GM12878 (cell line): ENCODE measurements around the gene BRD2. TPM values are rescaled to one million over a fixed set of nuclear protein-coding genes. Genes with fewer than 3 reads are reported as not detected.

ENCODE experiments used
- ATAC-seq: fragments of 200-7000 bp; cut with Tn5 transposase; 3 replicates; pipeline ENCODE4 v1.9.1; 2020; ENCODE audit warnings: mild to moderate bottlenecking, moderate library complexity
- BruUV-seq: library from RNA; stranded (reverse); fragments of 400-500 nt; replicated peaks from 2 replicates; lab custom pipeline; 2021; lab: Mats Ljungman, UMichigan
- CTCF ChIA-PET: fragments of 300-600 bp; sonication (Branson Sonifier 250); formaldehyde crosslinking; extraction: SDS; loops from one replicate; lab custom pipeline; 2021; ENCODE audit warnings: inconsistent platforms; lab: Yijun Ruan, JAX
- POLR2A ChIA-PET: fragments of 350-600 bp; formaldehyde crosslinking; extraction: SDS; loops from one replicate; lab custom pipeline; 2021; ENCODE audit warnings: inconsistent platforms; lab: Charles Lee
- RAD21 ChIA-PET: fragments of 300-600 bp; sonication (Branson Sonifier 250); formaldehyde crosslinking; loops from one replicate; lab custom pipeline; 2023; ENCODE audit warnings: antibody characterized with exemption; ENCODE audit not compliant: unreplicated experiment; lab: Charles Lee
- SMC1A ChIA-PET: fragments of 300-600 bp; sonication (Branson Sonifier 250); formaldehyde crosslinking; loops from one replicate; lab custom pipeline; 2023; ENCODE audit not compliant: unreplicated experiment, uncharacterized antibody; lab: Charles Lee
- DNase-seq: peaks from one replicate; pipeline ENCODE4 v3.0.0-alpha.2; 2011; ENCODE audit warnings: low read depth, low spot score
- FAIRE-seq: peaks from 3 replicates; lab custom pipeline; 2011; peaks lifted over from hg19 to GRCh38; lab: Jason Lieb, UNC
- H2AFZ ChIP-seq: 2 replicates; pipeline ENCODE4 v1.6.0; 2011; ENCODE audit warnings: low read depth, low read length, control low read depth; ENCODE audit not compliant: control insufficient read depth
- H3K27ac ChIP-seq: 2 replicates; pipeline ENCODE4 v1.5.1; 2011; ENCODE audit warnings: control low read depth; ENCODE audit not compliant: control insufficient read depth, insufficient read depth
- H3K27me3 ChIP-seq, 2 experiments: replicated peaks in 1 of 2; 2 replicates each; pipeline versions ENCODE4 v1.6.0 to v1.6.1; 2011; ENCODE audit warnings: low read length in 1 of 2; ENCODE audit not compliant: control insufficient read depth in 2 of 2, insufficient read depth in 2 of 2
- H3K36me3 ChIP-seq, 2 experiments: 2 replicates each; pipeline ENCODE4 v1.5.1; 2011; ENCODE audit warnings: low read length in 1 of 2; ENCODE audit not compliant: control insufficient read depth in 2 of 2, insufficient read depth in 2 of 2
- H3K4me1 ChIP-seq: 2 replicates; pipeline ENCODE4 v1.6.1; 2011; ENCODE audit warnings: mild to moderate bottlenecking, low read length, moderate library complexity, mixed read lengths; ENCODE audit not compliant: control insufficient read depth, insufficient read depth
- H3K4me2 ChIP-seq: 2 replicates; pipeline ENCODE4 v1.6.0; 2011; ENCODE audit warnings: control low read depth; ENCODE audit not compliant: control insufficient read depth, insufficient read depth
- H3K4me3 ChIP-seq: fragments of 200-600 bp; sonication (generic); 2 replicates; pipeline ENCODE4 v1.5.1; 2016
- H3K79me2 ChIP-seq: 2 replicates; pipeline ENCODE4 v1.6.0; 2011; ENCODE audit warnings: low read length; ENCODE audit not compliant: control insufficient read depth, insufficient read depth
- H3K9ac ChIP-seq: 2 replicates; pipeline ENCODE4 v1.8.0; 2011; ENCODE audit warnings: low read length, control low read depth, mixed read lengths; ENCODE audit not compliant: control insufficient read depth, insufficient read depth
- H3K9me3 ChIP-seq: replicated peaks from 3 replicates; pipeline ENCODE4 v1.5.1; 2011; ENCODE audit warnings: mild to moderate bottlenecking, low read length; ENCODE audit not compliant: control insufficient read depth, insufficient read depth
- H4K20me1 ChIP-seq: 2 replicates; pipeline ENCODE4 v1.6.0; 2011; ENCODE audit not compliant: control insufficient read depth, insufficient read depth
- MEF2B ChIP-seq: fragments of 450-650 bp; IDR thresholded peaks from 2 replicates; pipeline ENCODE4 v1.6.1; 2018; ENCODE audit warnings: mild to moderate bottlenecking, moderate library complexity; ENCODE audit not compliant: partially characterized antibody, poor library complexity, severe bottlenecking
- WRNIP1 ChIP-seq: IDR thresholded peaks from 2 replicates; pipeline ENCODE4 v1.6.1; 2011; ENCODE audit warnings: low read depth, low read length, improper control_type of control experiment, borderline replicate concordance
- ZBED1 ChIP-seq: IDR thresholded peaks from 2 replicates; pipeline ENCODE4 v1.6.1; 2016; ENCODE audit warnings: borderline replicate concordance
- WGBS: methylation state at CpG from one replicate; pipeline ENCODE4 v1.1.6; 2016; ENCODE audit warnings: low lambda C conversion rate; ENCODE audit not compliant: insufficient replicate concordance, insufficient coverage; ENCODE audit errors: missing lambda C conversion rate; 5-methylcytosine and 5-hydroxymethylcytosine counted together
- in situ Hi-C: fragments of 300-500 bp; cut with MboI; formaldehyde crosslinking; loops from 9 replicates; pipeline ENCODE4 v1.14.3; 2018; ENCODE audit warnings: mixed read lengths
- intact Hi-C: fragments of 100-400 bp; cut with micrococcal nuclease; formaldehyde crosslinking; loops from one replicate; pipeline ENCODE4 v1.14.2; 2022; ENCODE audit not compliant: unreplicated experiment
- polyA plus RNA-seq, 11 experiments: library from polyadenylated mRNA; depleted of rRNA in 4 of 11; unstranded in 6 of 11; stranded (reverse) in 5 of 11; fragments of >200 nt; fragmentation: Nextera tagmentation in 4 of 11; fragmentation: Illumina TruSeq in 1 of 11; extraction: Ambion mirVana in 4 of 11; extraction: Trizol in 1 of 11; gene quantifications; 1 replicate in 1 of 11; 2 replicates in 10 of 11; pipeline versions ENCODE4 v1.2.1 to v1.2.3, GENCODE V29; 2011 to 2016; ENCODE audit warnings: inconsistent platforms in 2 of 11, missing spikeins in 2 of 11, low read depth in 1 of 11
- total RNA-seq, 4 experiments: library from RNA; depleted of rRNA in 3 of 4; stranded (reverse); fragments of >200 nt in 3 of 4; fragmentation: Illumina TruSeq in 1 of 4; extraction: Trizol in 1 of 4; gene quantifications; 2 replicates each; pipeline versions ENCODE4 v1.2.1 to v1.2.3, GENCODE V29; 2013 to 2021

Gene BRD2
- total and polyA plus RNA-seq, 10 of the 15 experiments (the other 5 are each of a cell fraction or from before 2014, with no cell fraction given), result 32.2 to 239 (median 139) TPM

DNA sequence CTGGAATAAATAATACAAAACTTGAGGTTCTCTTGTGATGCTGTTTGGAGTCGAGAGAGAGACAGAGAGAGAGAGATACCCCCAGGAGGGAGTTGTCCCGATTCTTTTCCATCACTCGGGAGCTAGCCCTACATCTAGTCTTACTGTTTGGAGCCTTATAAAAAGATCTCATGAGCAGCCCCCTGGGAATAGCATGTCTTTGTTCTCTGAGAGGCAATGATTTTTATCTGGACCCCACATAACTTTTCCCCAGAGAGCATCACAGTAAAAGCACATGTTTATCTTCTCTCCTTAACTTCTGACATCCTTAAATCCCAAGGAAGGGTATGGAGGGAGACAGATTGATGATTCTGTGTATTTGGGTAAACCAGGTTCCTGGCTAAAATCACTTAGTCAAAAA lies 61.9 kb downstream of the BRD2 start:
- SMC1A ChIA-PET, result interaction anchor here (0.6 to 10.7 kb wide), 9 partner anchors 10 to 77 kb away, joined by 3 to 176 read pairs (median 10); partner anchors contain the start of genes HLA-DMA, HLA-DPA1 and HLA-DPB1
- ATAC-seq (no peak), FAIRE-seq (no peak), DNase-seq (no peak)
- RAD21 ChIA-PET, result interaction anchor here (0.8 to 10.1 kb wide), 10 partner anchors 14 to 142 kb away, joined by 3 to 172 read pairs (median 8); partner anchors contain the start of genes HLA-DPA1 and HLA-DPB1
- POLR2A ChIA-PET, result interaction anchor here (0.5 to 10.2 kb wide), 12 partner anchors 13 to 783 kb away, joined by 3 to 330 read pairs (median 8); partner anchors contain the start of genes BRD2, HLA-DMA, HLA-DPA1 and HLA-DPB1
- peak overlapping the region; percentile 49; the same call in 1 of the 2 replicates for H3K4me3 ChIP-seq
- in situ Hi-C loops (no loop called here), intact Hi-C loops (no loop called here)
- H3K4me1 ChIP-seq, result peaks cover 34% of the 10 kb centered on the region
- peak overlapping the region; percentile 93 for H3K9ac ChIP-seq
- no peaks in the 10 kb centered on the region for H3K27me3 ChIP-seq
- 0 out of 2 replicates have a peak, but pooled peaks have one; percentile 10 for TF ChIP-seq WRNIP1
- TF ChIP-seq ZBED1, result no peak
- peak; percentile 85 for TF ChIP-seq MEF2B
- H4K20me1 ChIP-seq, result no peaks in the 10 kb centered on the region
- peak overlapping the region; percentile 75 for H2AFZ ChIP-seq
- WGBS, result 20% methylated on average over 3 of the region's 3 CpGs
- peak overlapping the region; percentile 100 for H3K27ac ChIP-seq
- no TSS peak for BruUV-seq
- no peaks in the 10 kb centered on the region for H3K36me3 ChIP-seq
- no peaks in the 10 kb centered on the region; the same call in 1 of the 3 replicates for H3K9me3 ChIP-seq
- no peaks in the 10 kb centered on the region for H3K79me2 ChIP-seq
- CTCF ChIA-PET, result interaction anchor here (1.3 to 10.4 kb wide), 7 partner anchors 15 to 78 kb away, joined by 3 to 165 read pairs (median 8); partner anchors contain the start of genes HLA-DMA, HLA-DOA, HLA-DPA1 and HLA-DPB1
- peak overlapping the region; percentile 99 for H3K4me2 ChIP-seq

Other genes with a start within 250 kb of the BRD2 start
Only the 7 nearest of the 17 such genes appear.
- 179 and 183 TPM in 2 replicates for gene TAP1, start 114.9 kb upstream of the BRD2 start, total RNA-seq (2014; rRNA removed)
- gene TAP1, start 114.9 kb upstream of the BRD2 start, total RNA-seq (2014; rRNA removed; fragmentation: Illumina TruSeq; extraction: Trizol), result 103 and 108 TPM in 2 replicates
- 177 and 194 TPM in 2 replicates for gene TAP1, start 114.9 kb upstream of the BRD2 start, total RNA-seq (2021)
- 136 and 198 TPM in 2 replicates for gene TAP1, start 114.9 kb upstream of the BRD2 start, polyA plus RNA-seq (2011; rRNA removed)
- gene TAP1, start 114.9 kb upstream of the BRD2 start, polyA plus RNA-seq (2014; fragmentation: Illumina TruSeq; extraction: Trizol), result 107 and 126 TPM in 2 replicates
- gene TAP1, start 114.9 kb upstream of the BRD2 start, polyA plus RNA-seq (2014; fragmentation: Nextera tagmentation; extraction: Ambion mirVana), result 10 to 100 TPM; 33.4 to 60.0 TPM
- gene TAP1, start 114.9 kb upstream of the BRD2 start, polyA plus RNA-seq (2014; rRNA removed), result 160 and 161 TPM in 2 replicates
- gene TAP1, start 114.9 kb upstream of the BRD2 start, polyA plus RNA-seq (2016; fragmentation: Nextera tagmentation; extraction: Ambion mirVana), result 100 to 1,000 TPM; 230 to 249 TPM
- gene PSMB9, start 114.4 kb upstream of the BRD2 start, total RNA-seq (2014; rRNA removed), result 251 and 255 TPM in 2 replicates
- gene PSMB9, start 114.4 kb upstream of the BRD2 start, total RNA-seq (2014; rRNA removed; fragmentation: Illumina TruSeq; extraction: Trizol), result 167 and 171 TPM in 2 replicates
- gene PSMB9, start 114.4 kb upstream of the BRD2 start, total RNA-seq (2021), result 237 and 271 TPM in 2 replicates
- 253 and 359 TPM in 2 replicates for gene PSMB9, start 114.4 kb upstream of the BRD2 start, polyA plus RNA-seq (2011; rRNA removed)
- 86.8 and 181 TPM in 2 replicates for gene PSMB9, start 114.4 kb upstream of the BRD2 start, polyA plus RNA-seq (2014; fragmentation: Illumina TruSeq; extraction: Trizol)
- 100 to 1,000 TPM; 202 to 299 TPM for gene PSMB9, start 114.4 kb upstream of the BRD2 start, polyA plus RNA-seq (2014; fragmentation: Nextera tagmentation; extraction: Ambion mirVana)
- 341 and 375 TPM in 2 replicates for gene PSMB9, start 114.4 kb upstream of the BRD2 start, polyA plus RNA-seq (2014; rRNA removed)
- 100 to 1,000 TPM; 483 to 517 TPM for gene PSMB9, start 114.4 kb upstream of the BRD2 start, polyA plus RNA-seq (2016; fragmentation: Nextera tagmentation; extraction: Ambion mirVana)
- gene HLA-DMB, start 27.6 kb upstream of the BRD2 start, total RNA-seq (2014; rRNA removed), result 141 and 149 TPM in 2 replicates
- 117 and 120 TPM in 2 replicates for gene HLA-DMB, start 27.6 kb upstream of the BRD2 start, total RNA-seq (2014; rRNA removed; fragmentation: Illumina TruSeq; extraction: Trizol)
- 106 and 114 TPM in 2 replicates for gene HLA-DMB, start 27.6 kb upstream of the BRD2 start, total RNA-seq (2021)
- 140 and 173 TPM in 2 replicates for gene HLA-DMB, start 27.6 kb upstream of the BRD2 start, polyA plus RNA-seq (2011; rRNA removed)
- 136 and 158 TPM in 2 replicates for gene HLA-DMB, start 27.6 kb upstream of the BRD2 start, polyA plus RNA-seq (2014; fragmentation: Illumina TruSeq; extraction: Trizol)
- gene HLA-DMB, start 27.6 kb upstream of the BRD2 start, polyA plus RNA-seq (2014; fragmentation: Nextera tagmentation; extraction: Ambion mirVana), result 100 to 1,000 TPM; 117 to 170 TPM
- 114 and 116 TPM in 2 replicates for gene HLA-DMB, start 27.6 kb upstream of the BRD2 start, polyA plus RNA-seq (2014; rRNA removed)
- 100 to 1,000 TPM; 160 to 168 TPM for gene HLA-DMB, start 27.6 kb upstream of the BRD2 start, polyA plus RNA-seq (2016; fragmentation: Nextera tagmentation; extraction: Ambion mirVana)
- 243 and 269 TPM in 2 replicates for gene HLA-DMA, start 15.5 kb upstream of the BRD2 start, total RNA-seq (2014; rRNA removed)
- gene HLA-DMA, start 15.5 kb upstream of the BRD2 start, total RNA-seq (2014; rRNA removed; fragmentation: Illumina TruSeq; extraction: Trizol), result 170 and 177 TPM in 2 replicates
- gene HLA-DMA, start 15.5 kb upstream of the BRD2 start, total RNA-seq (2021), result 182 and 189 TPM in 2 replicates
- gene HLA-DMA, start 15.5 kb upstream of the BRD2 start, polyA plus RNA-seq (2011; rRNA removed), result 190 and 290 TPM in 2 replicates
- gene HLA-DMA, start 15.5 kb upstream of the BRD2 start, polyA plus RNA-seq (2014; fragmentation: Illumina TruSeq; extraction: Trizol), result 327 and 354 TPM in 2 replicates
- 100 to 1,000 TPM; 389 to 552 TPM for gene HLA-DMA, start 15.5 kb upstream of the BRD2 start, polyA plus RNA-seq (2014; fragmentation: Nextera tagmentation; extraction: Ambion mirVana)
- gene HLA-DMA, start 15.5 kb upstream of the BRD2 start, polyA plus RNA-seq (2014; rRNA removed), result 267 and 279 TPM in 2 replicates
- gene HLA-DMA, start 15.5 kb upstream of the BRD2 start, polyA plus RNA-seq (2016; fragmentation: Nextera tagmentation; extraction: Ambion mirVana), result 100 to 1,000 TPM; 339 to 378 TPM
- gene HLA-DOA, start 41.0 kb downstream of the BRD2 start, total RNA-seq (2014; rRNA removed), result 99.2 and 108 TPM in 2 replicates
- 64.6 and 69.1 TPM in 2 replicates for gene HLA-DOA, start 41.0 kb downstream of the BRD2 start, total RNA-seq (2014; rRNA removed; fragmentation: Illumina TruSeq; extraction: Trizol)
- gene HLA-DOA, start 41.0 kb downstream of the BRD2 start, total RNA-seq (2021), result 73.3 and 73.5 TPM in 2 replicates
- 31.3 and 46.7 TPM in 2 replicates for gene HLA-DOA, start 41.0 kb downstream of the BRD2 start, polyA plus RNA-seq (2011; rRNA removed)
- 69.9 and 79.3 TPM in 2 replicates for gene HLA-DOA, start 41.0 kb downstream of the BRD2 start, polyA plus RNA-seq (2014; fragmentation: Illumina TruSeq; extraction: Trizol)
- gene HLA-DOA, start 41.0 kb downstream of the BRD2 start, polyA plus RNA-seq (2014; fragmentation: Nextera tagmentation; extraction: Ambion mirVana), result 10 to 100 TPM in 1 of 2 experiments, 1 to 10 TPM in 1; 8.8 to 21.1 TPM
- gene HLA-DOA, start 41.0 kb downstream of the BRD2 start, polyA plus RNA-seq (2014; rRNA removed), result 99.8 and 104 TPM in 2 replicates
- gene HLA-DOA, start 41.0 kb downstream of the BRD2 start, polyA plus RNA-seq (2016; fragmentation: Nextera tagmentation; extraction: Ambion mirVana), result 10 to 100 TPM; 44.9 to 47.6 TPM
- 1,084 and 1,097 TPM in 2 replicates for gene HLA-DPA1, start 105.1 kb downstream of the BRD2 start, total RNA-seq (2014; rRNA removed)
- 990 and 1,018 TPM in 2 replicates for gene HLA-DPA1, start 105.1 kb downstream of the BRD2 start, total RNA-seq (2014; rRNA removed; fragmentation: Illumina TruSeq; extraction: Trizol)
- gene HLA-DPA1, start 105.1 kb downstream of the BRD2 start, total RNA-seq (2021), result 707 and 749 TPM in 2 replicates
- 1,074 and 1,640 TPM in 2 replicates for gene HLA-DPA1, start 105.1 kb downstream of the BRD2 start, polyA plus RNA-seq (2011; rRNA removed)
- 1,388 and 1,535 TPM in 2 replicates for gene HLA-DPA1, start 105.1 kb downstream of the BRD2 start, polyA plus RNA-seq (2014; fragmentation: Illumina TruSeq; extraction: Trizol)
- gene HLA-DPA1, start 105.1 kb downstream of the BRD2 start, polyA plus RNA-seq (2014; fragmentation: Nextera tagmentation; extraction: Ambion mirVana), result 100 to 1,000 TPM; 508 to 665 TPM
- 952 and 1,003 TPM in 2 replicates for gene HLA-DPA1, start 105.1 kb downstream of the BRD2 start, polyA plus RNA-seq (2014; rRNA removed)
- gene HLA-DPA1, start 105.1 kb downstream of the BRD2 start, polyA plus RNA-seq (2016; fragmentation: Nextera tagmentation; extraction: Ambion mirVana), result 100 to 1,000 TPM; 640 to 684 TPM
- 395 and 404 TPM in 2 replicates for gene HLA-DPB1, start 107.4 kb downstream of the BRD2 start, total RNA-seq (2014; rRNA removed)
- 285 and 287 TPM in 2 replicates for gene HLA-DPB1, start 107.4 kb downstream of the BRD2 start, total RNA-seq (2014; rRNA removed; fragmentation: Illumina TruSeq; extraction: Trizol)
- 481 and 486 TPM in 2 replicates for gene HLA-DPB1, start 107.4 kb downstream of the BRD2 start, total RNA-seq (2021)
- 292 and 430 TPM in 2 replicates for gene HLA-DPB1, start 107.4 kb downstream of the BRD2 start, polyA plus RNA-seq (2011; rRNA removed)
- 226 and 305 TPM in 2 replicates for gene HLA-DPB1, start 107.4 kb downstream of the BRD2 start, polyA plus RNA-seq (2014; fragmentation: Illumina TruSeq; extraction: Trizol)
- 100 to 1,000 TPM; 101 to 177 TPM for gene HLA-DPB1, start 107.4 kb downstream of the BRD2 start, polyA plus RNA-seq (2014; fragmentation: Nextera tagmentation; extraction: Ambion mirVana)
- 675 and 740 TPM in 2 replicates for gene HLA-DPB1, start 107.4 kb downstream of the BRD2 start, polyA plus RNA-seq (2014; rRNA removed)
- gene HLA-DPB1, start 107.4 kb downstream of the BRD2 start, polyA plus RNA-seq (2016; fragmentation: Nextera tagmentation; extraction: Ambion mirVana), result 100 to 1,000 TPM; 346 to 359 TPM